ENCODE data around the gene S100A8.

- TF ChIP-seq CTCF (optimal IDR thresholded peaks at IDR 0.05 in 1 of 3, IDR thresholded peaks at IDR 0.05 in 1 of 3, conservative IDR thresholded peaks at IDR 0.05 in 1 of 3; ENCODE audit: extremely low read depth in 1 of 3, insufficient read depth in 2 of 3, low read length in 3 of 3) (no peak), EZH2 (IDR thresholded peaks at IDR 0.05; ENCODE audit: low read length) (no peak)
Observed at GRCh38 chr1:153364766-153365666, 25.9 kb downstream of the S100A8 start.

Data from keratinocyte (primary cell).